ENCODE results near the gene C12orf56. TPM values are rescaled to one million over a fixed set of nuclear protein-coding genes. Genes with fewer than 3 reads are reported as not detected.

Gene C12orf56
- total and polyA plus RNA-seq, 9 of the 15 experiments (the other 6 are each of a cell fraction or from before 2014, with no cell fraction given), result 0.40 to 4.8 (median 1.2) TPM

- TF ChIP-seq FOS (IDR thresholded peaks at IDR 0.05; ENCODE audit: extremely low read depth, insufficient read length) (no peak), POLR2AphosphoS2 (IDR thresholded peaks at IDR 0.05; ENCODE audit: low read length) (no peak), POLR2G (IDR thresholded peaks at IDR 0.05; ENCODE audit: low read depth, low read length) (peak; percentile 97), HDAC6 (IDR thresholded peaks at IDR 0.05; ENCODE audit: low read depth, low read length) (no peak), NRF1 (conservative IDR thresholded peaks at IDR 0.05 in 1 of 2, IDR thresholded peaks at IDR 0.05 in 1 of 2) (peak in 1 of 2 experiments; percentile 6; a peak in 2 of 4 replicates), ERF (CRISPR knock-in tag; IDR thresholded peaks at IDR 0.05) (peak; percentile 73; the same call in 1 of the 2 replicates), ZNF507 (tag; conservative IDR thresholded peaks at IDR 0.05) (no peak), GATA2 (CRISPR knock-in tag; IDR thresholded peaks at IDR 0.05) (no peak), HDAC1 (IDR thresholded peaks at IDR 0.05) (peak in 1 of 2 experiments; percentile 70; a peak in 1 of 4 replicates), ZNF655 (CRISPR knock-in tag; IDR thresholded peaks at IDR 0.05) (no peak), ZNF253 (CRISPR knock-in tag; conservative IDR thresholded peaks at IDR 0.05) (no peak), SMAD2 (IDR thresholded peaks at IDR 0.05; ENCODE audit: low read depth, low read length) (no peak), CGGBP1 (CRISPR knock-in tag; IDR thresholded peaks at IDR 0.05) (peak; percentile 63; the same call in 1 of the 2 replicates), SFPQ (IDR thresholded peaks at IDR 0.05; ENCODE audit: low read depth, low read length) (no peak), SREBF1 (IDR thresholded peaks at IDR 0.05; ENCODE audit: borderline replicate concordance, low read depth, low read length) (no peak), CEBPZ (IDR thresholded peaks at IDR 0.05; ENCODE audit: borderline replicate concordance, low read depth, low read length) (no peak), BRD9 (IDR thresholded peaks at IDR 0.05; ENCODE audit: low read depth, partially characterized antibody) (peak; percentile 84), NFRKB (IDR thresholded peaks at IDR 0.05; ENCODE audit: low read depth) (peak; percentile 99)
Measured at GRCh38 chr12:64404470-64405256, 14.1 kb upstream of the C12orf56 start (continued).

All from K562 (cell line).